ENCODE results near the gene MAGIX.
A peak's percentile ranks its signal among the peaks of the same experiment; 100 is the strongest.

MAGIX gene

DNA sequence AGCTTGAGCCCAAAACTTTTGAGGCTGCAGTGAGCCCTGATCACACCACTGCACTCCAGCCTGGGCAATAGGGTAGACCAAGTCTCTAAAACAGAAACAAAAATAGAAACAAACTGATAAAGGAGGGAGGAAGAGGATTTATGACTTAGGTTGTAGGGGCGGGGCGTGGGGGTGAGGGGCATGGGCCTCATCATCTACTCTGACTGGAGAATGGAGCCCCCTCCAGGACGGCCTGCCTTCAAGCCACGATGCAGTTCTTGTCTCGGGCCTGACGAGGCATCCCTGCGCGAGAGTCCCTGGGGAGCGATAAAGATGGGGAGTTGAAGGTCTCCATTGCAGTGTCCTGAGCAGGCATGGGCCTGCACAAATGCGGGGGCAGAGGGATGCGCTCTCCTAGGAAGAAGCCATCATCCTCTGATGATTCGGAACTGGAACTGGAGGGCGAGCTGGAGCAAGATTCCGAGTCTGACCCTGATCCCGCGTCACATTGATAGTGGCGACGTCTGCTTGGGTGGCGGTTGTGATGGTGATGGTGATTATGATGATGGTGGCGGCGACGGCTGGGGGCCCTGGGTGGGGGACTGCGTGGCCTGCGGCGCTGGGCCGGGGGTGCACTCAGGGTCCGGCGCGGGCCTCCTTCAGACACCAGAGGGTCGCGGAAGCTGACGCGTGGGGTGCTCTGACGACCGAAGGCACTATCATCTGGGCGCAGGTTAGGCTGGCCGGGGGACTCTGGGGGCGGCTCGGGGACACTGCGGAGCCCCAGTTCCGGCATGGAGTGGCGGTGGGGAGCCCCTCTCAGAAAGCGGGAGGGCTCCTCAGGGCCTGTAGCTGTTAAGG lies 13.1 kb downstream of the MAGIX start:
- H3K9ac ChIP-seq (ENCODE audit: low read depth, low read length) = no peak overlapping the region
- H3K4me2 ChIP-seq (ENCODE audit: low read length) = no peak overlapping the region
- H3K27me3 ChIP-seq (ENCODE audit: control insufficient read depth, insufficient read depth, low read length) = no peaks in the 10 kb centered on the region
- H3K9me3 ChIP-seq (replicated peaks; ENCODE audit: low read length) = no peaks in the 10 kb centered on the region
- no peak overlapping the region for H3K4me3 ChIP-seq (ENCODE audit: low read length)
- peaks cover 6% of the 10 kb centered on the region for H3K4me1 ChIP-seq (ENCODE audit: control insufficient read depth, insufficient read depth, low read length)
- H3K36me3 ChIP-seq (ENCODE audit: insufficient read depth, low read length) = peaks cover 41% of the 10 kb centered on the region

GRCh38 chrX:49176421-49177326 lies 14.1 kb downstream of the MAGIX start:
- no peak overlapping the region for H3K4me2 ChIP-seq (ENCODE audit: low read length)
- peaks cover 6% of the 10 kb centered on the region for H3K4me1 ChIP-seq (ENCODE audit: control insufficient read depth, insufficient read depth, low read length)
- H3K36me3 ChIP-seq (ENCODE audit: insufficient read depth, low read length) = peaks cover 41% of the 10 kb centered on the region
- H3K27me3 ChIP-seq (ENCODE audit: control insufficient read depth, insufficient read depth, low read length) = no peaks in the 10 kb centered on the region
- no peak overlapping the region for H3K9ac ChIP-seq (ENCODE audit: low read depth, low read length)
- H3K9me3 ChIP-seq (replicated peaks; ENCODE audit: low read length) = no peaks in the 10 kb centered on the region
- H3K4me3 ChIP-seq (ENCODE audit: low read length) = no peak overlapping the region

DNA sequence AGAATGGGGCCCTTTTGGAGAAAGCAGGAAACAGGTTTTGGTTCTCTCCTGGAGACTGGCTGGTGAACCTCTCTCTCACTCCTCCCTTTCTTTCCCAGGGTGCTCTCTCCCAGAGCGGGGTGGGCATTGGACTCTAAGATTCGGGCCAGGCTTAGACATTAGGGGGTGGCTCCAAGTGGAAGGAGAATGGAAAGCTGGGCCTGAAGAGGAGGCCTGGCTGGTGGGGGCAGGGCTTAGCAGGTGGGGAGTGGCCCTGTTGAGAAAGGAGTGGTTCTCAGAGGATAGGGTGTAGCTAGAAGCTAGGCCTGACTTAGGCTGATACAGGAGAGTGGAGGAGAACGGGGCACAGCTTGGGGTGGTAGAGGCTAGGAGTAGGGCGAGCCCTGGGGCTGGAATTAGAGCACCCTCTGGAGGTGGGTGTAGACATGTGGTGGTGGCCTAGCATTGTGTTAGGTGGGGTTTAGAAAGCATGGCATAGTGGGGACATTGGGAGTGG lies 14.8 kb downstream of the MAGIX start:
- Histone ChIP-seq H3K4me1 (ENCODE audit: control insufficient read depth, insufficient read depth, low read length) (peaks cover 6% of the 10 kb centered on the region), H3K36me3 (ENCODE audit: insufficient read depth, low read length) (peaks cover 44% of the 10 kb centered on the region), H3K9ac (ENCODE audit: low read depth, low read length) (no peak overlapping the region)

GRCh38 chrX:49177873-49178480 lies 15.4 kb downstream of the MAGIX start:
- no peaks in the 10 kb centered on the region for H3K27me3 ChIP-seq (ENCODE audit: control insufficient read depth, insufficient read depth, low read length)
- H3K4me3 ChIP-seq (ENCODE audit: low read length) = no peak overlapping the region
- peaks cover 45% of the 10 kb centered on the region for H3K36me3 ChIP-seq (ENCODE audit: insufficient read depth, low read length)
- H3K9me3 ChIP-seq (replicated peaks; ENCODE audit: low read length) = no peaks in the 10 kb centered on the region
- H3K4me1 ChIP-seq (ENCODE audit: control insufficient read depth, insufficient read depth, low read length) = peaks cover 5% of the 10 kb centered on the region
- H3K9ac ChIP-seq (ENCODE audit: low read depth, low read length) = no peak overlapping the region
- no peak overlapping the region for H3K4me2 ChIP-seq (ENCODE audit: low read length)

More for the DNA sequence above, 14.8 kb downstream of the MAGIX start:
- H3K9me3 ChIP-seq (replicated peaks; ENCODE audit: low read length) = no peaks in the 10 kb centered on the region
- no peaks in the 10 kb centered on the region for H3K27me3 ChIP-seq (ENCODE audit: control insufficient read depth, insufficient read depth, low read length)
- H3K4me3 ChIP-seq (ENCODE audit: low read length) = no peak overlapping the region
- H3K4me2 ChIP-seq (ENCODE audit: low read length) = no peak overlapping the region

- Histone ChIP-seq H3K27me3 (ENCODE audit: control insufficient read depth, insufficient read depth, low read length) (no peaks in the 10 kb centered on the region), H3K4me3 (ENCODE audit: low read length) (no peak overlapping the region), H3K9ac (ENCODE audit: low read depth, low read length) (no peak overlapping the region), H3K9me3 (replicated peaks; ENCODE audit: low read length) (no peaks in the 10 kb centered on the region), H3K4me1 (ENCODE audit: control insufficient read depth, insufficient read depth, low read length) (no peaks in the 10 kb centered on the region), H3K4me2 (ENCODE audit: low read length) (no peak overlapping the region), H3K36me3 (ENCODE audit: insufficient read depth, low read length) (peaks cover 42% of the 10 kb centered on the region)
These were observed 16.0 kb downstream of the MAGIX start for GRCh38 chrX:49178537-49178936.

GRCh38 chrX:49179358-49179757 lies 16.8 kb downstream of the MAGIX start:
- H3K36me3 ChIP-seq (ENCODE audit: insufficient read depth, low read length) = peaks cover 38% of the 10 kb centered on the region
- peaks cover 4% of the 10 kb centered on the region for H3K4me1 ChIP-seq (ENCODE audit: control insufficient read depth, insufficient read depth, low read length)
- no peaks in the 10 kb centered on the region for H3K27me3 ChIP-seq (ENCODE audit: control insufficient read depth, insufficient read depth, low read length)
- no peaks in the 10 kb centered on the region for H3K9me3 ChIP-seq (replicated peaks; ENCODE audit: low read length)
- H3K4me3 ChIP-seq (ENCODE audit: low read length) = no peak overlapping the region
- H3K9ac ChIP-seq (ENCODE audit: low read depth, low read length) = no peak overlapping the region
- no peak overlapping the region for H3K4me2 ChIP-seq (ENCODE audit: low read length)

GRCh38 chrX:49183701-49184281 lies 21.2 kb downstream of the MAGIX start:
- H3K4me3 ChIP-seq (ENCODE audit: low read length) = peak overlapping the region; percentile 25

DNA sequence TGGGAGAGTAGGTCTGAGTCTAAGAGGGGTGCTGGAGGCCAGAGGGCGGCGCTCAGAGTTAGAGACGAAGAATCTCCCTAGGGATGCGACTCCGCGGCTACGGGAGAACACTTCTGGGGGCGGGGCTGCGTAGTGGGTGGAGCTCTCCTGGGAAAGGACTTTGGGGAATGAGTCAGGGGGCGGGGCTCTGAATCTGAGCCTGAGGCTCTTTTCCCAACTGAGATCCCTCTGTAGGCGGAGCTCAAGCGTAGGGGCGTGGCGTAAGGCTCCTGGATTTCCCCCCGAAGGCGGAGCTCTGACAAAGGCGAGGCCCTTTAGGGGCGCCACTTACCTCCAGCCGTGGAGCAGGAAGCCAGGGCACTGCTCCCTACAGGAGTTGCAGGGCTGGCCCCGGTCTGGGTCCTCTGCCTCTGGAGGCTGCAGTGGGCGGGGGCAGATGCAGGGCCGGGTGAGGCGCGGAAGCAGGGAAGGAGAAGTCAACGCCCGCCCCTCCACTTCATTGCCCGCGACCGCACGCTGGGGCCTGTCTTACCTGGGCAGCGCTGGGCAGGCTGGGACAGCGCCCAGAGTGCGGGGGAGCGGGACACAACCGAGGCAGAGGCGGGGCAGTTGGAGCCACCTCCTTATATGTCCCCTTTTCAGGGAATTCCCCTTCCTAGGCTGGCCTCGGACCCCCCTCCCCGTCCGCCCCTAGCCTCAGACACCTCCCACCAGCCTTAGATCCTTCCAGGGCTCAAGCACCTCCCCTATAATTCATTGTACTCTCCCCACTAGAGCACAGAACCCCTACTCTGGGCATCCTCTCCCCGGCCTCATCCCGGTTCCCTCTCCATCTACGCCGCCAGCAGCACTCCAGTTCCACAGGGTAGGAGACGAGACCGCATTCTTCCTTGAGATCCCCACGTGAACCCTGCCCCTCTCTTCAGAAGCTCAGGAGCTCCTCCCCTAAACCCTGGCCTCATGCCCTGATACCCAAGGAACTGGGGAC lies 22.0 kb downstream of the MAGIX start:
- no peaks in the 10 kb centered on the region for H3K9me3 ChIP-seq (replicated peaks; ENCODE audit: low read length)
- no peaks in the 10 kb centered on the region for H3K27me3 ChIP-seq (ENCODE audit: control insufficient read depth, insufficient read depth, low read length)
- peak overlapping the region; percentile 35 for H3K9ac ChIP-seq (ENCODE audit: low read depth, low read length)
- peaks cover 12% of the 10 kb centered on the region for H3K4me1 ChIP-seq (ENCODE audit: control insufficient read depth, insufficient read depth, low read length)
- peaks cover 8% of the 10 kb centered on the region for H3K36me3 ChIP-seq (ENCODE audit: insufficient read depth, low read length)
- H3K4me2 ChIP-seq (ENCODE audit: low read length) = peak overlapping the region; percentile 82
- H3K4me3 ChIP-seq (ENCODE audit: low read length) = peak overlapping the region; percentile 76

More at GRCh38 chrX:49183701-49184281, 21.2 kb downstream of the MAGIX start:
- Histone ChIP-seq H3K4me2 (ENCODE audit: low read length) (peak overlapping the region; percentile 82), H3K9me3 (replicated peaks; ENCODE audit: low read length) (no peaks in the 10 kb centered on the region), H3K27me3 (ENCODE audit: control insufficient read depth, insufficient read depth, low read length) (no peaks in the 10 kb centered on the region), H3K36me3 (ENCODE audit: insufficient read depth, low read length) (peaks cover 11% of the 10 kb centered on the region), H3K9ac (ENCODE audit: low read depth, low read length) (no peak overlapping the region), H3K4me1 (ENCODE audit: control insufficient read depth, insufficient read depth, low read length) (peaks cover 11% of the 10 kb centered on the region)

DNA sequence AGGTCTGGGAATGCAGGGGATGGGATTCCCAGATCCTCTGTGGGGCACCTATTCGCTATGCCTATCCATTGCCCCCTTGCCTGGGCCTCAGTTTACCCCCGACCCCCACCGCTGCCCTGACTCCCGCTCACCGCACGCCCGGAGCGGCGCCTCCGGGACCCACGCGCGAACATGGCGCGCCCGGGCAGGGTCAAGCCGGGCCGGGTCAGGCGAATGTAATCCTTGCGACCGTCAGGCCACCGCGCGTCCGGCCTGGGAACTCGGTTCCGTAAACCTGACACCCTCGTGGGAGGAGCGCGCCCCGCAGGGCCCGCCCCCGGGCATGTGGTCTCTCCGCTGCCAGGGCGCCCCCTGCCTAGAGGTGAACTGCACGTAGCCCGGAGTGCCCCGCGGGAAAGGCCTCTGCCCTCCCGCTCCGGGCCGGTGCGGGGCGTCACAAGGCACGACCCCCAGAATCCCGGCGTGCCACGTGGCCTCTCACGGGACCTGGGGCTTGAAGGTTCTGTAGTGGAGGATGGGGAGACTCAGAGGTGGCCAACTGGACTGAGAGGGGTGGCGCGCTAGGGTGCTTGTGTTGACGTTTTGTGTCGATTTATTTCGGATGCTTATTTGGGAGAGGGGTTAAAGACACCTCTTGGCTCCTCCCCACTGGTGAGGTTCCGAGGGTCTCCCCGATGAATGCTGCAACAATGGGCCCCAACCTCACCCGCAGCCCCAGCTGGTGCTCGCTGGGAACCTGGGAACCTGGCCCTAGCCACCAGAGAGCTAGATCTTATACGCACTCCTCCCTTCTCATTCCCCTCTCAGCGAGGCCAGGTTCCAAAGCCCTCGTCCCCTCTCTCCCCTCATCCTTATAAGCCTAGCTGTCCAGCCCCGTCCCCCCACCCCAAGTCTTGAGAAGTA lies 23.8 kb downstream of the MAGIX start, which contains the start of gene PRICKLE3:
PRICKLE3 (minus strand) TSS at position 249 of the 903 bp plus-strand sequence; CDS start at position 173, 76 bp downstream.
- Histone ChIP-seq H3K27me3 (ENCODE audit: control insufficient read depth, insufficient read depth, low read length) (no peaks in the 10 kb centered on the region), H3K4me2 (ENCODE audit: low read length) (peak within 1 kb of the TSS; percentile 82), H3K36me3 (ENCODE audit: insufficient read depth, low read length) (peaks cover 8% of the 10 kb centered on the region), H3K9ac (ENCODE audit: low read depth, low read length) (peak within 1 kb of the TSS; percentile 84), H3K9me3 (replicated peaks; ENCODE audit: low read length) (no peaks in the 10 kb centered on the region), H3K4me1 (ENCODE audit: control insufficient read depth, insufficient read depth, low read length) (peaks cover 16% of the 10 kb centered on the region), H3K4me3 (ENCODE audit: low read length) (peak within 1 kb of the TSS; percentile 76)
